GM21447 (cell line): ENCODE measurements around the gene KRT8.
"Not testable (repeated sequence)": the region's sequence is repeated elsewhere in the genome, so short reads cannot be mapped to it uniquely, and the experiment has no call there.

ENCODE experiments used
- ATAC-seq: cut with Tn5 transposase; IDR thresholded peaks from one replicate; pipeline ENCODE4 v1.9.1; 2021; ENCODE audit not compliant: unreplicated experiment

KRT8 gene

DNA sequence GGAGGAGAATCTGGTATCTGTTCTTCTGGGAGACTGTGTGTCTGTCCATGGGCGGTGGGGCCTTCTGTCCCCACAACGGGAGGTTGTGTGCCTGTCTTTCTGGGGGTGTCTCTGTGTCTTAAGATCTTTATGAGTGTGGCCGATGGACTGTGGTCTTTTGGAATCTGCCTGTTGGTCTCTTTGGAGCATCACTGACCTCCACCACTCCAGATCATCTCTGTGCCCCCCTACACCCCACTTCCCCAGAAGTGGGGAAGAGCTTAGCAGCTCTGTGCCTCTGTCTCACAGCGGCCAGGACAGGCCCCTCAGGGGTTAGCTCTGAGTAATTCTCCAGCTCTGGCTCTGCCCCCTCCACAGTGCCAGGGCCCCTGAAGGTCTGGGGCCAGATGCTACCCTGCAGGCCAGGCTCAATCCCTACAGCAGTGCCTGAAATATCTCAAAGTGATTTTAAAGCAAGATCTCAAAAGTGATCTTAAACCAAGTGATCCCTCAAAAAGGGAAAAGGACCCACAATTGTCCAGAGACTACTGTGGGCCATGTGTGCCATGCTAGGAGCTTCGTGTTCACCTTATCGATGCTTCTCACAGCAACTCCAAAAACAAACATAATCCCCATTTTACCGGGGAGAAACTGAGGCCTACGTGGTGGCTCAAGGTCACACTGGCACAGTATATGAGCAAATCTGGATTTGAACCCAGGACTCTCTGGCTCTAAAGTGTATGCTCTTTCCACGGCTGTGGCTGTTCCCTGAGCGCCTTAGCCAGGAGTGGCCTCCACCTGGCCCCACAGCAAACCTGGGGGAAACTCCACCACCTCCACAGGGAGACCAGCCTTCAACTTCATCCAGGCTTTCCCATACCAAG lies 30.1 kb downstream of the KRT8 start:
- no peak for ATAC-seq

GRCh38 chr12:52873832-52874572 lies 30.9 kb downstream of the KRT8 start:
- no peak for ATAC-seq

- ATAC-seq = no peak
These were observed 31.4 kb downstream of the KRT8 start for GRCh38 chr12:52873513-52873831.

GRCh38 chr12:52872644-52873389 lies 32.1 kb downstream of the KRT8 start:
- ATAC-seq = no peak

DNA sequence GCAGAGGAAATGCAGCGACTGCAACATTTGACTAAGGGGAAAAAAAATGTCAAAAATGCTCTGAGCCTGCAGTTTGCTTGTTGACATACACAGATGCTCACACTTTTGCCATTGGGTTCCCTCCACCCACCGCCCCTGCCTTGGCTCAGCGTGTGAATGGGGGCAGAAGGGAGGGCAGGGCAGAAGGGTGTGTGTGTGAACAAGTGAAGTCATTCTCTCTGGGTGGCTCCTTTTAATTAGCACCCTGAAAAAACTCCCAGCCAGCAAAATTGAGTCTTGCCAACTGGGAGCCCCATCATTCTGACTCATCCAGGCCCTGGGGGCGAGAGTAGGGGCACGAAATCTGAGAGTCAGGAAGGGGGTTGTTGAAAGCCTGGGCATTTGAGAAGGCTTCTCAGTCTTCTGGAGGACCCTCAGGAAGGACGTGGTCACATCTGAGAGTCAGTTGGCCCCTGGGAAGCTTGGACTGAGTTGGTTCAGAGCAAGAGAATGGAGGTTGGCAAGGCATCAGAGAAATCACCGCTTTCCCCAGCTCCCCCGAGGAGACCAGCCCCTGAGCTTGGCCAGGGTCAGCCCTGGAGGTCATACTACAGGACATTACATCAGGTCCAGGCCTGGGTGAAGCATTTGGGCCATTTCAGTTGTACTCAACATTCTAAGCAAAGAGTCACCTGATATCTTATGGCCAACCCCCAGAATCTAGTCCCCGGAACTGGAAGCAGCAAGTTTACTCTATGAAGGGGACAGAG lies 33.4 kb downstream of the KRT8 start:
- no peak for ATAC-seq

DNA sequence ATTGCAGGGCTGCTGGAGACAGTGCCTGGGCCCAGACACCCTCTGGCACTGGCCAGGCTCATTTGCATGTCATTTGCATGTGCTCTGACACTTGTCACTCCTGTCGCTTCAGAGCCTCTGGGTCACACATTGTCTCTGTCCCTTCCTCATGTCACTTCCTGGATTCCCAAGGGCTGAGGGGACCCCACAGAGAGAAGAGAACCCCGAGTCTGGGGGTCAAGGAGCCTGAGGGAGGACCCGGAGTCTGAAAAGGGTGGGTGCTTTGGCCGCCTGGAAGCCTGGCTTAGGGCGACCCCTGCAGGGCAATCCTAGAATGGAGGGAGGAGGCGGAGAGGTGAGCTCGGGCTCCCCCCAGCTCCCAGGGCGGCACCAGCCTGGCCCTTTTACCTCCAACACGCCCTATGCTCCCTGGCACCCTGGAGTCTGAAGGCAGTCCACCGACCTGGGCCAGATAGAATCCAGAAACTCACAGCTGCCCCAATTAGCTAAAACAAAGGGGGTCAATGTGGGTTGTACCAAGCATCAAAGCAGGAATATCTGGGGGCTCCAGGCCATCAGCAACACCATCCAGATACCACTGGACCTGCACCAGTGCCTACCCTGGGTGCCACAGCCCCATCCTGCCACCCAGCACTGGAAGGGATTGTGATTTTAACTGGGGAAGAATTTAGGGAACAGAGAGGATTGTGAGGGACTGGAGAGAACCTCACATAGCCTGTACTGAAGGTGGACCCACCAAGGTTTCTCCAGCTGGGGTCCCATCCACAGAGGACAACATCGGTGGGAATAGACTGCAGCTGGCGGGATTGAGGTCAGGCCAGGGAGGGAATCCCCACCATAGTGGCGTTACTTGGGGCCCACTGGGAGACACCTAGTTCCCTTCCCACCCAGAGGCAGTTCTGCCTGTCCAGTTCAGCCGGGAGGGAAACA lies 34.2 kb downstream of the KRT8 start:
- ATAC-seq = peak; percentile 65

- no peak for ATAC-seq
These were observed 37.2 kb downstream of the KRT8 start for GRCh38 chr12:52867642-52868041.

GRCh38 chr12:52867152-52867551 lies 37.7 kb downstream of the KRT8 start:
- no peak for ATAC-seq

- no peak for ATAC-seq
These were observed 39.6 kb downstream of the KRT8 start for GRCh38 chr12:52865090-52865944.

DNA sequence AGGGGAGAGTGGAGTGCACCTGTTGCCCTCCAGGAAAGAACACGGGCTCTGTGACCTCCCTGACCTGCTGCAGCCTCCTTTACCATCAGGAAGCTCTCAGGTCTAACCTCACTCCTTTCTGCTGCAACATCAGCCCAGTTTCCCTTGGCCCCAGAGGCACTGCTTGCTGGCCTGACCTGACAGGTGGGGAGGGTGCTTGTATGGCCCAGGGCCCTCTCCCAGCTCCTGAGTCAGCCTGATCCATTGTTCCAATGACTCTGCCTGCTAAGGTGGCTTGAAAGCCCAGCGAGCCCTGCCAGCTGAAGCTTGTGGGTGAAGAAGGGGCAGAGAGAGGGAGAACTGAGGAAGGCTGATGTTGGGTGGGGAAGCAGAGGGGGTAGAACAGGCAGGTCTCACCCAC lies 42.9 kb downstream of the KRT8 start:
- no peak for ATAC-seq

GRCh38 chr12:52861511-52861910 lies 43.4 kb downstream of the KRT8 start:
- no peak for ATAC-seq

DNA sequence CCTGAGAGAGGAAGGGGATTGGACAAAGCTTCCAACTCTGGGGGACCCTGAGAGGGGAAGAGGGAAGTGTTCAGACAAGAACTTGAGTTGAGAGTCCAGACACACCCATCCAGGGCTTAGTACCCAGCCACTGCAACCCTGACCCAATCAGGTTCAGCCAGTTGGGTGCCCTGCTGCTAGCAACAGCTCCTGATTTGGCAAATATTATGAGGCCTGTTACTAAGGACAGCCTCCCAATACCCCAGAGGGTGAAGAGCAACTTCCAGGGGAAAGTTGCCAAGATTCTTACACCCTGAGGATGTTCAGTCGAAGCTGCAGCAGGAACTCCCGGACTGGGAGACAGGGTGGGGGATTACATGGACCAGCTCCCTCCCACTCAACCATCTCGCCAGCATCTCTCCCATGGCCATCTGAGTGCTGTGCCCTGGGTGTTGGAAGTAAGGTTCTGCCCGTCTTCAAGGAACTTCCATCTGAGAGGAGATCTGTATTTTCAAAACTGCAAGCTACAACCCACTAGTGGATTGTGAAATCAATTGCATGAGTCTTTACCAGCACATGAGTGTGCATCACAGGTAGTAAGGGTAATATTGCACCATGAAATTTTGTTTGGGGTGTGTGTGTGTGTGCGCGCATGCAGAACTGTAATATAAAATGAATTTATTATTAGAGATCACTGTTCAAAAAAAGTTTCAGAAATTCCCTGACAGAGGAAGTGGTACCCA lies 44.6 kb downstream of the KRT8 start:
- no peak for ATAC-seq

DNA sequence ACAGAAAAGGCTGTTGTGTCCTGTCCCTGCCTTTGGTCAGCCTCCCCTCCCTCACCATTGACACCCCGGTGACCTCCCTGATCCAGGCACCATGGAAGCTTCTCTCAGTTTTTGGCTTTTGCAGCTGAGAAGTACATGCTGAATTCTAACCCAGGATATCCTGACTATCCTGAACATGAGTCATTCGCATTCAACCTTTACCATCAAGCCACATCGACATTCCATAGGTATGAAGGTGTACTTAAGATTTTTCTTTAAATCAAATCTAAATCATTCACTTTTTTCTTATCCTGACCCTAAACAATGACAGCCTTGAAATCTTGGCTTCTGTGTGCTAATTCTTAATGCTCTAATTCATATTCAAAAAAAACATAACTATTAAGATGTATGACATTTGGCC lies 47.4 kb downstream of the KRT8 start:
- ATAC-seq = no peak

DNA sequence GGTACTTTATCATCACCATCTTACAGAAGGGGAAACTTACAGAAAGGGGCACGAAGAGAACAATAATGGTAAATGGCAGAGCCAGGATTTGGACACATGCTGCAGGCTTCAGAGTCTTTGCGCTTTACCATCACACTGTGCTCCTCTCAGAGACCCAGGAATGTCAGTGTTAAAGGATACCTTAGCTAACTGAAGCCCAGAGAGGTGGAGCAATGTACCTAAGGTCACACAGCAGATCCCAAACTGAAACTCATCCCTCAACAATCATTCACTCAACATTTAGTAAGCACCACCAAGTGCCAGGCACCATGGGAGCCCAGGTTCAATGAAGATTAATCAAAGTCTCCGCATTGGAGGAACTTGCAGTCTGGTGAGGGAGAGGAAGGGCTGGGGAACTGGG lies 48.1 kb downstream of the KRT8 start:
- ATAC-seq = no peak

- ATAC-seq = not testable (repeated sequence)
These were observed 48.8 kb downstream of the KRT8 start for GRCh38 chr12:52856077-52856476.

- ATAC-seq = no peak
These were observed 53.1 kb downstream of the KRT8 start for GRCh38 chr12:52851787-52852186.

GRCh38 chr12:52850681-52851080 lies 54.2 kb downstream of the KRT8 start:
- ATAC-seq = no peak

DNA sequence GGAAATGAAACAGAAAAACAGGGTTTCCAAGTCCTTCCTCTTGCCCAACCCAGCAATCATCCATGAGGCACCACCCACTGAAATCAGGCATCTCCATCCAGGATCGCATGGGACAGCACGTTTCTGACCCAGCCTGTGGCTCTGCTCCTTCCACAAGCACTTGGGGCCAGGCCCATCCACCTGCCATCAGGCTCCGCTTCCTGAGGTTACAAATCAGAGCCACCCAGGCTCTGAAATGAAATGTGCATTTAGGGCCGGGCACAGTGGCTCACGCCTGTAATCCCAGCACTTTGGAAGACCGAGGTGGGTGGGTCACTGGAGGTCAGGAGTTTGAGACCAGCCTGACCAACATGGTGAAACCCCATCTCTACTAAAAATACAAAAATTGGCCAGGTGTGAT lies 55.4 kb downstream of the KRT8 start:
- no peak for ATAC-seq
